GM13976 (cell line): ENCODE results near the gene TSGA10IP.
A peak's percentile ranks its signal among the peaks of the same experiment; 100 is the strongest.

Experiments
- DNase-seq: peaks from one replicate; pipeline ENCODE4 v3.0.0; 2012; ENCODE audit warnings: low spot score
- in situ Hi-C: fragments of 300-500 bp; cut with MboI; formaldehyde crosslinking; loops from one replicate; pipeline ENCODE4 v1.12.0; 2022; ENCODE audit warnings: low sequenced_read_pairs, mixed read lengths, inconsistent platforms; ENCODE audit not compliant: unreplicated experiment
- TF ChIP-seq, protein P1 (sequence below): IDR thresholded peaks from 2 replicates; pipeline ENCODE4 v1.5.1; 2012; ENCODE audit warnings: borderline replicate concordance, mild to moderate bottlenecking; ENCODE audit not compliant: insufficient read depth; ENCODE audit errors: extremely low read depth, missing control alignments, control extremely low read depth

The TSGA10IP gene

DNA sequence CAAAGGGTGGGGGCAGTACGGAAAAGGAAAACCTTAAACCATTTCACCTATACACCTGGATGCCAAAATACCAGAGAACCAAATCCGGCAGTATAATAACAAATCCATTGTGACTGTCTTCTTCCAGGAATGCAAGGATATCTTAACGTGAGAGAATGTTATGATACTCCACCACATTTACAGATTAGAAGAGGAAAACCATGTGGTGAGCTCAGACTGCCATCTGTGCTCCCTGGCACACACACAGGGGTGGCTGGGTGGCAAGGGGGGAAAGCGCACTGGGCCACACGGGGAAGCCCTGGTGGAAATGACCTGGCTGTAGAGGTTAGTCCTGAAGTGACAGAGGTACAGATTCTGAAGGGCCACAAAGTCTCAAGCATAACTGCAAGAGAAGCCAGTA, 46.8 kb downstream of the TSGA10IP start:
- DNase-seq, result no peak
- in situ Hi-C loops, result loop anchor here (25.0 kb wide), 1 partner anchor 280 kb away; the partner anchor contains the start of genes KAT5 and RNASEH2C
- TF ChIP-seq, protein P1, sequence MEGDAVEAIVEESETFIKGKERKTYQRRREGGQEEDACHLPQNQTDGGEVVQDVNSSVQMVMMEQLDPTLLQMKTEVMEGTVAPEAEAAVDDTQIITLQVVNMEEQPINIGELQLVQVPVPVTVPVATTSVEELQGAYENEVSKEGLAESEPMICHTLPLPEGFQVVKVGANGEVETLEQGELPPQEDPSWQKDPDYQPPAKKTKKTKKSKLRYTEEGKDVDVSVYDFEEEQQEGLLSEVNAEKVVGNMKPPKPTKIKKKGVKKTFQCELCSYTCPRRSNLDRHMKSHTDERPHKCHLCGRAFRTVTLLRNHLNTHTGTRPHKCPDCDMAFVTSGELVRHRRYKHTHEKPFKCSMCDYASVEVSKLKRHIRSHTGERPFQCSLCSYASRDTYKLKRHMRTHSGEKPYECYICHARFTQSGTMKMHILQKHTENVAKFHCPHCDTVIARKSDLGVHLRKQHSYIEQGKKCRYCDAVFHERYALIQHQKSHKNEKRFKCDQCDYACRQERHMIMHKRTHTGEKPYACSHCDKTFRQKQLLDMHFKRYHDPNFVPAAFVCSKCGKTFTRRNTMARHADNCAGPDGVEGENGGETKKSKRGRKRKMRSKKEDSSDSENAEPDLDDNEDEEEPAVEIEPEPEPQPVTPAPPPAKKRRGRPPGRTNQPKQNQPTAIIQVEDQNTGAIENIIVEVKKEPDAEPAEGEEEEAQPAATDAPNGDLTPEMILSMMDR, result no peak

DNA sequence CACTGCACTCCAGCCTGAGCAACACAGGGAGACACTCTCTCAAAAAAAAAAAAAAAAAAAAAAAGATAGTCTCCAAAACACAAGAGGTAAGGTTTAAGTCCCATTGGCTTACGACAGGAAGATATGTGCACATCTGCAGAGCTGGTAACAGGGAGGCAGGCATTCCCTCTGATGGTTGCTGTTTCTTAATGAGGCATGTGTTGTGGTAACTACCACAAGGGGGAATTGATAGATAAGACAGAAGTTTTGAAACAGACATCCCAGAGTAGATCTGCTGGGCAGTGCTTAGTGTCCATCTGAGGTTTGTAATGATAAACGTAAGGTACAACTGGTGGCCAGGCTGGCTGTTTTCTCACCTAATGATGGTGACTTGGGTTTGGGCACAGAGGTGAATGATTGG, 52.0 kb downstream of the TSGA10IP start:
- in situ Hi-C loops, result loop anchor here (25.0 kb wide), 1 partner anchor 285 kb away; the partner anchor contains the start of genes KAT5 and RNASEH2C

DNA sequence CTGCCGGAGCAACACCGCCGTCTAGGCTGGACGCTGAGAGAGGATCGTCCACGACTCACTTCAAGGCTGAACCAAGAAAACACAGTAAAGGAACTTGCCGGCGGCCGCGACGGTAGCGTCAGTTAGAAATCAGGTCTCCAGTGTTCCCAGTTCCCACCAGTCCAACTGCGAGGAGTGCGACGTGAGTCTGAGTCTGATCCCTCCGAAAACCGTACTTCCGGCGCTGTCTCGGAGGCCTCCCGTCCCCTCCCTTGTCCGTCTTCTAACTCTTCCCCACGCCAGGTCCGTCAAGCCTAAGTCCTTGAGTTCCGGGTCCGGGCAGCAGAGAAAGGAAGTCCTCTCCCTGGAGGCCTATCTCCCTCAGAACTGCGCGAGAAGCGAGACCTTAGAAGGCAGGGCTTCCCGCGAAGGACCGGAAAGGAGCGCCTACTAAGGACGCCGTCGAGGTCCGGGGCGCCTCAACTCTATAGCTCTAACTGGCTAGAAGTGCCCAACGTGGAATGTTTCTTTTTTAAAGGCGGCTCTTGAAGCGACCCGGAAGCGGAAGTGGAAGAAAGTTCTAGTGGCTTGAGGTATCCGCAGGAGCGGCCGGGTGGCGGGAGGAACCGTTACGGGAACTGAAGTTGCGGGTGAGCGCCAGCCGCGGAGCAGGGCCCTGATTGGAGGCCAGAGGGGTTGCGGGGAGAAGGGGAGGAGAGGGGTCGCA, 56.8 kb downstream of the TSGA10IP start, which contains the start of the genes BANF1 and EIF1AD:
TSS of gene BANF1 (plus strand) at position 562 of the 706 bp plus-strand sequence. CDS start 748 bp downstream, outside the sequence.
TSS of gene EIF1AD (minus strand) at position 216 of the 706 bp plus-strand sequence. CDS start 1,768 bp downstream, outside the sequence.
- TF ChIP-seq, protein P1, result no peak
- in situ Hi-C loops, result no loop called here
- peak; percentile 93 for DNase-seq

More for the DNA sequence above, 52.0 kb downstream of the TSGA10IP start:
- TF ChIP-seq, protein P1, result no peak
- no peak for DNase-seq

DNA sequence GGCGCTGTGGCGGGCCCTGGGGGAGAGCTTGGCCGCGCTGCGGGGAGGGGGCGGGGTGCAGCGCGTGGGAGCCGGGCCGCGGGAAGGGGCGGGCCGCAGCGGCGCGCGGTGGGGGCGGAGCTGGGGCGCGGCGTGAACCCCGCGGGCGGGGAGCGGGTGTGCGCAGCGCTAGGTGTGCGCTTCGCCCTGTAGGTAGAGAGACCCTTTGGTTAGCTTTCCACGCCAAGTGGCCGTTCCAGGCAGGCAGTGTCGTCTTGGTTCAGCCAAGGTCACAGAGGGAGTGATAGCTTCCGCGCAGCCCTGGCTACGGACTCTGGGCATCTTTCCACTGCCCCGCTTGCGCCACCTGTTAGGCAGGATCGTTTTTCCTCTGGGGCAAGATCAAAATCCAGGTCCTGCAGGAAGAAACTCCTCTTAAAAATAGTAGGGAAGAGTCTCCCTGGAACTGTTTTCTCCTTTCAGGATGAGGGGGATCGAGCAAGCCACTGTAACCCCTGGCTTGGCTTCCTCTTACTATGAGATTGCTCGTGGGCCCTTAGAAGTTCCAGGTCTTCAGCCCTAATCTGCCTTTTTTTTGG, 57.5 kb downstream of the TSGA10IP start:
- in situ Hi-C loops, result no loop called here
- peak; percentile 83 for DNase-seq

DNA sequence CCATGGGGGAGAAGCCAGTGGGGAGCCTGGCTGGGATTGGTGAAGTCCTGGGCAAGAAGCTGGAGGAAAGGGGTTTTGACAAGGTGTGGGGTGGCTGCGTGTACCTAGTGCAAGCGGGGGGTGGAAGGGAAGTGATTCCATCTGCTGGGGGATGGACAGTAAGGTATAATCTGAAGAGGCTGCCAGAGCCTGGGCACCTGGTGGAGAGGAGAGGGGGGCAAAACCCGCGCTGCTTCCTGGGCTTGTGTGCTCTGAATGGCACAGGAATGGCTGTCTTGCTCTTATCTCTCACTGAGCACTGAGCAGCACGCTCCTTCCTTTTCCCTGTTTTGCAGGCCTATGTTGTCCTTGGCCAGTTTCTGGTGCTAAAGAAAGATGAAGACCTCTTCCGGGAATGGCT, 58.0 kb downstream of the TSGA10IP start:
- no peak for DNase-seq
- in situ Hi-C loops, result no loop called here
- TF ChIP-seq, protein P1, result no peak

More for the DNA sequence above, 57.5 kb downstream of the TSGA10IP start:
- TF ChIP-seq, protein P1, result no peak

DNA sequence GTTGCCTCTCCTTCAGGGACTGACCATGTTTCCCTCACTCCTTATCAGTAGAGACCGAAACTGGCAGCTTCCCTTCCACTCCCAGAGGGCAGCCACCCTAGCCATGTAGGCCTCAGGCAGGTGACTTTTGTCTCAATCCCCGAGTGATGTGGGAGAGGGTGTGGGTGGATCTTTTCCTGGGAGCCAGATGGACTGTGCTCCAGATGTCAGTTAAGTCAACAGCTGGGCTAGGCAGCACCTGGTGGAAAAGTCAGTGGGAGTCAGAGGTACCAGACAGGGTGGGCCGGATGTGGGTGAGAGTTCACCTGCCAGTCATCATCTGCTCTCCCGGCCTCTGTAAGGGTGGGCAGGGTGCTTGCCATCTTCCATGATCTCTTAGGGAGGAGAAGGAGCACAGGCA, 58.9 kb downstream of the TSGA10IP start:
- no peak for DNase-seq
- TF ChIP-seq, protein P1, result no peak
- in situ Hi-C loops, result no loop called here
